ENCODE measurements around the gene AK2. TPM values are rescaled to one million over a fixed set of nuclear protein-coding genes. Genes with fewer than 3 reads are reported as not detected.

AK2 gene
- polyA plus RNA-seq, 1 donor, result 192 TPM

GRCh38 chr1:33012165-33012564 is 24.5 kb downstream of the AK2 start:
- peaks cover 60% of the 10 kb centered on the region for H3K36me3 ChIP-seq (ENCODE audit: control insufficient read depth, insufficient read depth, low read length)
- H3K9me3 ChIP-seq (ENCODE audit: control insufficient read depth, low read depth, low read length), result no peaks in the 10 kb centered on the region
- peaks cover 16% of the 10 kb centered on the region for H3K4me1 ChIP-seq (ENCODE audit: control insufficient read depth, insufficient read depth, low read length)
- no peak overlapping the region for H3K27ac ChIP-seq (ENCODE audit: low read length)
- no peak for DNase-seq
- no peak overlapping the region for H3K4me3 ChIP-seq (ENCODE audit: low read length)
- WGBS (ENCODE audit: insufficient coverage, low lambda C conversion rate), result 100% methylated on average over 1 of the region's 3 CpGs
- H3K27me3 ChIP-seq (ENCODE audit: control insufficient read depth, insufficient read depth, low read length), result no peaks in the 10 kb centered on the region

GRCh38 chr1:33010932-33011731 is 25.6 kb downstream of the AK2 start:
- Histone ChIP-seq H3K9me3 (ENCODE audit: control insufficient read depth, low read depth, low read length) (no peaks in the 10 kb centered on the region), H3K27ac (ENCODE audit: low read length) (no peak overlapping the region), H3K27me3 (ENCODE audit: control insufficient read depth, insufficient read depth, low read length) (no peaks in the 10 kb centered on the region), H3K4me1 (ENCODE audit: control insufficient read depth, insufficient read depth, low read length) (peaks cover 19% of the 10 kb centered on the region), H3K4me3 (ENCODE audit: low read length) (no peak overlapping the region), H3K36me3 (ENCODE audit: control insufficient read depth, insufficient read depth, low read length) (peaks cover 58% of the 10 kb centered on the region)
- 40% methylated on average over 1 of the region's 5 CpGs for WGBS (ENCODE audit: insufficient coverage, low lambda C conversion rate)
- DNase-seq, result no peak

- no peak overlapping the region for H3K4me3 ChIP-seq (ENCODE audit: low read length)
- H3K9me3 ChIP-seq (ENCODE audit: control insufficient read depth, low read depth, low read length), result no peaks in the 10 kb centered on the region
- no CpG with 5 or more reads among the region's 1 CpG for WGBS (ENCODE audit: insufficient coverage, low lambda C conversion rate)
- no peak for DNase-seq
- H3K36me3 ChIP-seq (ENCODE audit: control insufficient read depth, insufficient read depth, low read length), result peaks cover 56% of the 10 kb centered on the region
- H3K27me3 ChIP-seq (ENCODE audit: control insufficient read depth, insufficient read depth, low read length), result no peaks in the 10 kb centered on the region
- H3K4me1 ChIP-seq (ENCODE audit: control insufficient read depth, insufficient read depth, low read length), result peaks cover 21% of the 10 kb centered on the region
- no peak overlapping the region for H3K27ac ChIP-seq (ENCODE audit: low read length)
These were observed 27.1 kb downstream of the AK2 start for GRCh38 chr1:33009561-33009960.

GRCh38 chr1:33008051-33008914 is 28.4 kb downstream of the AK2 start:
- no peak for DNase-seq
- Histone ChIP-seq H3K9me3 (ENCODE audit: control insufficient read depth, low read depth, low read length) (no peaks in the 10 kb centered on the region), H3K4me3 (ENCODE audit: low read length) (no peak overlapping the region), H3K27me3 (ENCODE audit: control insufficient read depth, insufficient read depth, low read length) (no peaks in the 10 kb centered on the region), H3K27ac (ENCODE audit: low read length) (no peak overlapping the region), H3K36me3 (ENCODE audit: control insufficient read depth, insufficient read depth, low read length) (peaks cover 45% of the 10 kb centered on the region), H3K4me1 (ENCODE audit: control insufficient read depth, insufficient read depth, low read length) (peaks cover 11% of the 10 kb centered on the region)
- 90% methylated on average over 2 of the region's 13 CpGs for WGBS (ENCODE audit: insufficient coverage, low lambda C conversion rate)

GRCh38 chr1:33007190-33008050 is 29.3 kb downstream of the AK2 start:
- no peaks in the 10 kb centered on the region for H3K9me3 ChIP-seq (ENCODE audit: control insufficient read depth, low read depth, low read length)
- no peak overlapping the region for H3K27ac ChIP-seq (ENCODE audit: low read length)
- peak in 1 of 2 donors; percentile 54 for DNase-seq
- peaks cover 36% of the 10 kb centered on the region for H3K36me3 ChIP-seq (ENCODE audit: control insufficient read depth, insufficient read depth, low read length)
- WGBS (ENCODE audit: insufficient coverage, low lambda C conversion rate), result no CpG with 5 or more reads among the region's 6 CpGs
- H3K27me3 ChIP-seq (ENCODE audit: control insufficient read depth, insufficient read depth, low read length), result no peaks in the 10 kb centered on the region
- no peak overlapping the region for H3K4me3 ChIP-seq (ENCODE audit: low read length)
- H3K4me1 ChIP-seq (ENCODE audit: control insufficient read depth, insufficient read depth, low read length), result peaks cover 11% of the 10 kb centered on the region

- Histone ChIP-seq H3K27ac (ENCODE audit: low read length) (no peak overlapping the region), H3K4me1 (ENCODE audit: control insufficient read depth, insufficient read depth, low read length) (peaks cover 11% of the 10 kb centered on the region)
These were observed 30.8 kb downstream of the AK2 start for GRCh38 chr1:33005838-33006421.

GRCh38 chr1:33005117-33005837 is 31.4 kb downstream of the AK2 start:
- Histone ChIP-seq H3K27ac (ENCODE audit: low read length) (no peak overlapping the region), H3K4me1 (ENCODE audit: control insufficient read depth, insufficient read depth, low read length) (peaks cover 11% of the 10 kb centered on the region), H3K36me3 (ENCODE audit: control insufficient read depth, insufficient read depth, low read length) (peaks cover 18% of the 10 kb centered on the region), H3K27me3 (ENCODE audit: control insufficient read depth, insufficient read depth, low read length) (no peaks in the 10 kb centered on the region), H3K9me3 (ENCODE audit: control insufficient read depth, low read depth, low read length) (no peaks in the 10 kb centered on the region), H3K4me3 (ENCODE audit: low read length) (no peak overlapping the region)
- no peak for DNase-seq
- WGBS (ENCODE audit: insufficient coverage, low lambda C conversion rate), result no CpG with 5 or more reads among the region's 2 CpGs

More at GRCh38 chr1:33005838-33006421, 30.8 kb downstream of the AK2 start:
- no peak overlapping the region for H3K4me3 ChIP-seq (ENCODE audit: low read length)
- H3K9me3 ChIP-seq (ENCODE audit: control insufficient read depth, low read depth, low read length), result no peaks in the 10 kb centered on the region
- DNase-seq, result no peak
- peaks cover 22% of the 10 kb centered on the region for H3K36me3 ChIP-seq (ENCODE audit: control insufficient read depth, insufficient read depth, low read length)
- H3K27me3 ChIP-seq (ENCODE audit: control insufficient read depth, insufficient read depth, low read length), result no peaks in the 10 kb centered on the region
- WGBS (ENCODE audit: insufficient coverage, low lambda C conversion rate), result no CpG with 5 or more reads among the region's 9 CpGs

GRCh38 chr1:33004613-33005012 is 32.1 kb downstream of the AK2 start:
- Histone ChIP-seq H3K4me1 (ENCODE audit: control insufficient read depth, insufficient read depth, low read length) (peaks cover 11% of the 10 kb centered on the region), H3K27me3 (ENCODE audit: control insufficient read depth, insufficient read depth, low read length) (no peaks in the 10 kb centered on the region), H3K4me3 (ENCODE audit: low read length) (no peak overlapping the region), H3K36me3 (ENCODE audit: control insufficient read depth, insufficient read depth, low read length) (peaks cover 17% of the 10 kb centered on the region), H3K9me3 (ENCODE audit: control insufficient read depth, low read depth, low read length) (no peaks in the 10 kb centered on the region), H3K27ac (ENCODE audit: low read length) (no peak overlapping the region)
- DNase-seq, result no peak
- WGBS (ENCODE audit: insufficient coverage, low lambda C conversion rate), result no CpG with 5 or more reads among the region's 2 CpGs

GRCh38 chr1:33003657-33004056 is 33.0 kb downstream of the AK2 start:
- Histone ChIP-seq H3K4me3 (ENCODE audit: low read length) (no peak overlapping the region), H3K36me3 (ENCODE audit: control insufficient read depth, insufficient read depth, low read length) (peaks cover 8% of the 10 kb centered on the region), H3K4me1 (ENCODE audit: control insufficient read depth, insufficient read depth, low read length) (peaks cover 11% of the 10 kb centered on the region), H3K27ac (ENCODE audit: low read length) (no peak overlapping the region), H3K9me3 (ENCODE audit: control insufficient read depth, low read depth, low read length) (no peaks in the 10 kb centered on the region), H3K27me3 (ENCODE audit: control insufficient read depth, insufficient read depth, low read length) (no peaks in the 10 kb centered on the region)
- WGBS (ENCODE audit: insufficient coverage, low lambda C conversion rate), result no CpG with 5 or more reads among the region's 4 CpGs
- no peak for DNase-seq
